HEK293 (cell line): ENCODE data around the gene KIF5A.

Experiments used
- CTCF ChIA-PET: fragments of 350-600 bp; formaldehyde crosslinking; extraction: SDS; loops from one replicate; lab custom pipeline; 2021; ENCODE audit warnings: antibody characterized with exemption; lab: Yijun Ruan, JAX
- POLR2A ChIA-PET: fragments of 300-600 bp; formaldehyde crosslinking; extraction: SDS; loops from one replicate; lab custom pipeline; 2020; ENCODE audit warnings: antibody characterized with exemption, inconsistent platforms; lab: Yijun Ruan, JAX
- H3K27ac ChIP-seq: fragments of 200-500 bp; sonication (Bioruptor generic); 2 replicates; pipeline ENCODE4 v1.5.1; 2014; ENCODE audit warnings: low read depth, low read length, control low read depth, inconsistent platforms; ENCODE audit errors: extremely low read depth
- H3K36me3 ChIP-seq, 2 experiments: fragments of 200-500 bp in 1 of 2; sonication (Bioruptor generic) in 1 of 2; 1 replicate in 1 of 2; 2 replicates in 1 of 2; pipeline ENCODE4 v1.5.1; 2014 to 2017; ENCODE audit warnings: inconsistent platforms in 2 of 2, low read length in 2 of 2; ENCODE audit not compliant: control insufficient read depth in 2 of 2, insufficient read depth in 1 of 2
- H3K4me1 ChIP-seq: fragments of 200-500 bp; sonication (Bioruptor generic); 2 replicates; pipeline ENCODE4 v1.5.1; 2014; ENCODE audit warnings: mild to moderate bottlenecking, low read length, inconsistent platforms; ENCODE audit not compliant: control insufficient read depth, insufficient read depth
- H3K4me3 ChIP-seq: 2 replicates; pipeline ENCODE4 v1.5.1; 2011; ENCODE audit warnings: low read depth, mild to moderate bottlenecking, control low read depth, low read length, moderate library complexity
- H3K9me3 ChIP-seq: fragments of 200-500 bp; sonication (Bioruptor generic); 2 replicates; pipeline ENCODE4 v1.5.1; 2014; ENCODE audit warnings: low read depth, low read length, inconsistent platforms; ENCODE audit not compliant: control insufficient read depth, insufficient read depth
- EGR2 ChIP-seq: fragments of 450-650 bp; formaldehyde crosslinking; IDR thresholded peaks from 2 replicates; pipeline ENCODE4 v1.5.1; 2016; ENCODE audit warnings: low read depth, missing biosample characterization, missing genetic modification characterization
- GLIS1 ChIP-seq: fragments of 450-650 bp; formaldehyde crosslinking; IDR thresholded peaks from 2 replicates; pipeline ENCODE4 v1.5.1; 2016; ENCODE audit warnings: missing biosample characterization, missing genetic modification characterization
- IKZF3 ChIP-seq: fragments of 450-650 bp; IDR thresholded peaks from 2 replicates; pipeline ENCODE4 v1.5.0; 2018; ENCODE audit warnings: missing biosample characterization, mild to moderate bottlenecking, missing genetic modification characterization, moderate library complexity
- MZF1 ChIP-seq: fragments of 450-650 bp; formaldehyde crosslinking; IDR thresholded peaks from 2 replicates; pipeline ENCODE4 v1.5.1; 2017; ENCODE audit warnings: missing biosample characterization, missing genetic modification characterization, borderline replicate concordance
- REPIN1 ChIP-seq: fragments of 450-650 bp; formaldehyde crosslinking; IDR thresholded peaks from 2 replicates; pipeline ENCODE4 v1.5.1; 2017; ENCODE audit warnings: missing biosample characterization, missing genetic modification characterization, low read depth
- SCRT2 ChIP-seq: fragments of 450-650 bp; formaldehyde crosslinking; IDR thresholded peaks from 2 replicates; pipeline ENCODE4 v1.5.1; 2016; ENCODE audit warnings: missing biosample characterization, missing genetic modification characterization
- ZFHX2 ChIP-seq: fragments of 450-650 bp; formaldehyde crosslinking; conservative IDR thresholded peaks from 2 replicates; pipeline ENCODE4 v1.5.1; 2016; ENCODE audit warnings: missing biosample characterization, missing genetic modification characterization
- ZNF157 ChIP-seq: fragments of 450-650 bp; formaldehyde crosslinking; IDR thresholded peaks from 2 replicates; pipeline ENCODE4 v1.5.1; 2016; ENCODE audit warnings: missing biosample characterization, missing genetic modification characterization
- ZNF19 ChIP-seq: fragments of 450-650 bp; formaldehyde crosslinking; IDR thresholded peaks from 2 replicates; pipeline ENCODE4; 2016; ENCODE audit warnings: missing biosample characterization, missing genetic modification characterization, low read depth
- ZNF23 ChIP-seq: fragments of 450-650 bp; formaldehyde crosslinking; IDR thresholded peaks from 2 replicates; pipeline ENCODE4 v1.5.1; 2016; ENCODE audit warnings: missing biosample characterization, missing genetic modification characterization, borderline replicate concordance
- TF ChIP-seq, protein P1 (sequence below): fragments of 450-650 bp; formaldehyde crosslinking; IDR thresholded peaks from 2 replicates; pipeline ENCODE4 v1.5.1; 2016; ENCODE audit warnings: missing biosample characterization, missing genetic modification characterization
- TF ChIP-seq, protein P2 (sequence below): sonication (generic); formaldehyde crosslinking; IDR thresholded peaks from 2 replicates; pipeline ENCODE4 v1.8.1; 2022; ENCODE audit warnings: mild to moderate bottlenecking, moderate library complexity, missing genetic modification reagents
- TF ChIP-seq, protein P3 (sequence below): fragments of 450-650 bp; formaldehyde crosslinking; IDR thresholded peaks from 2 replicates; pipeline ENCODE4 v1.5.1; 2016; ENCODE audit warnings: missing biosample characterization, missing genetic modification characterization

Gene KIF5A

DNA sequence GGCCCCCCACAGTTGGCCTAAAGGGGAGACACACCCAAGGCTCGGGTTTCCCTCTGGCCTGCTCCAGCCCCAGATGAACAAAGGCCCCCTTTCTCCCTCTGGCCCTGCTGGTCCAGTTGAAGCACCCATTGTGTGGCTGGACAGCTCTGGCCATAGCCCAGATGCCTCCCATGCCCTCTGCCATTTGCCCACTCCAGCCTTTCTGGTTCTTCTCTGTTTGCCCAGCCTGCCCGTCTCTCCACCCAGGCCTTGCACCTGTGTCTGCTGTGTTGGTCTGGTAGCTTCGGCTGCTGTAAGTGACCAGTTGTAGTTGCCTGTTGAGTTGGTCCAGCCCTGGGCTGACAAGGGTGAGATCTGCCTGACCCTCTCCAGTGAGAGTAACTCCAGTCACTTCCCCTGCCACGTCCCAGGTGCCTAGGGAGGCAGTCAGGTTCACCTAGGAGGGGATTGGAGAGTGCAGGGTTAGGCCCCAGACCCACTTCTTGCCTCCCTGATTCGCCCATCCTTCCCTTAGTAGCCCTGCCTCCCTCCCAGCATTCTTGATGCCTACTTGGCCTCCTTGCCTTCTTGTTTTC is 80.1 kb downstream of the KIF5A start:
- TF ChIP-seq, protein P1, sequence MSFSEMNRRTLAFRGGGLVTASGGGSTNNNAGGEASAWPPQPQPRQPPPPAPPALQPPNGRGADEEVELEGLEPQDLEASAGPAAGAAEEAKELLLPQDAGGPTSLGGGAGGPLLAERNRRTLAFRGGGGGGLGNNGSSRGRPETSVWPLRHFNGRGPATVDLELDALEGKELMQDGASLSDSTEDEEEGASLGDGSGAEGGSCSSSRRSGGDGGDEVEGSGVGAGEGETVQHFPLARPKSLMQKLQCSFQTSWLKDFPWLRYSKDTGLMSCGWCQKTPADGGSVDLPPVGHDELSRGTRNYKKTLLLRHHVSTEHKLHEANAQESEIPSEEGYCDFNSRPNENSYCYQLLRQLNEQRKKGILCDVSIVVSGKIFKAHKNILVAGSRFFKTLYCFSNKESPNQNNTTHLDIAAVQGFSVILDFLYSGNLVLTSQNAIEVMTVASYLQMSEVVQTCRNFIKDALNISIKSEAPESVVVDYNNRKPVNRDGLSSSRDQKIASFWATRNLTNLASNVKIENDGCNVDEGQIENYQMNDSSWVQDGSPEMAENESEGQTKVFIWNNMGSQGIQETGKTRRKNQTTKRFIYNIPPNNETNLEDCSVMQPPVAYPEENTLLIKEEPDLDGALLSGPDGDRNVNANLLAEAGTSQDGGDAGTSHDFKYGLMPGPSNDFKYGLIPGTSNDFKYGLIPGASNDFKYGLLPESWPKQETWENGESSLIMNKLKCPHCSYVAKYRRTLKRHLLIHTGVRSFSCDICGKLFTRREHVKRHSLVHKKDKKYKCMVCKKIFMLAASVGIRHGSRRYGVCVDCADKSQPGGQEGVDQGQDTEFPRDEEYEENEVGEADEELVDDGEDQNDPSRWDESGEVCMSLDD (tag by site-specific recombination): no peak
- TF ChIP-seq, protein P2, sequence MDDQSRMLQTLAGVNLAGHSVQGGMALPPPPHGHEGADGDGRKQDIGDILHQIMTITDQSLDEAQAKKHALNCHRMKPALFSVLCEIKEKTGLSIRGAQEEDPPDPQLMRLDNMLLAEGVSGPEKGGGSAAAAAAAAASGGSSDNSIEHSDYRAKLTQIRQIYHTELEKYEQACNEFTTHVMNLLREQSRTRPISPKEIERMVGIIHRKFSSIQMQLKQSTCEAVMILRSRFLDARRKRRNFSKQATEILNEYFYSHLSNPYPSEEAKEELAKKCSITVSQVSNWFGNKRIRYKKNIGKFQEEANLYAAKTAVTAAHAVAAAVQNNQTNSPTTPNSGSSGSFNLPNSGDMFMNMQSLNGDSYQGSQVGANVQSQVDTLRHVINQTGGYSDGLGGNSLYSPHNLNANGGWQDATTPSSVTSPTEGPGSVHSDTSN: no peak
- no peak for TF ChIP-seq GLIS1 (tag by site-specific recombination)
- TF ChIP-seq, all 188 proteins: peak for 0
- no peak overlapping the region for H3K27ac ChIP-seq
- POLR2A ChIA-PET: no interaction called here
- peaks cover 0 to 31% of the 10 kb centered on the region in 2 experiments; a peak in 1 of 3 replicates for H3K36me3 ChIP-seq
- H3K9me3 ChIP-seq: no peaks in the 10 kb centered on the region
- no peaks in the 10 kb centered on the region for H3K4me1 ChIP-seq
- no peak overlapping the region for H3K4me3 ChIP-seq
- CTCF ChIA-PET: interaction anchor here (0.6 to 1.7 kb wide), 6 partner anchors 8 to 566 kb away, joined by 3 to 11 read pairs (median 6); no protein-coding TSS in a partner anchor

DNA sequence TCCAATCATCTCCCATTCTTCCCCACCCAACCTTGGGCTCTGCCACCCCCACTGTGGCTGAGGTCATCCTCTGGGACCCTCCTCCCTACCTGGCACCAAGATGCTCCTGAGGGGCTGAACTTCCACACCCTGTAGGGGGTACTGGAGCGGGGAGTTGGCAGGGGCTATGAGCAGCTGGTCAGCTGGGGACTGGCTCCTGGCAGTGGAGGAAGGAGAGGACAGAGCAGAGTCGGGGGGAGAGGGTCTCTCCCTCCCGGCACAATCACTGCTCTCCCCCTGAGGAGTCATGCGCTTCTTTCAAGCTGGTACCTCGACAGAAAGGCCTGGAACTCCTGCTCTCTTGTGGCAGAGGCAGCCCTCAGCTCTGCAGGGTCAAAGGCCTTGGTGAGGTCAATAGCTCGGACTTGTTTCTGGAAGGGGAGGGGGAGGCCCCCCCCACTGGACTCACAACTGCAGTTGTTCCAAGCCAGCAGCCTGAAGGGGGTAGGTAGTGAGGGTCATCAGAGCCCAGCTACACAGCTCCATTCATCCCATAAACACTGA is 81.1 kb downstream of the KIF5A start:
- H3K36me3 ChIP-seq: peaks cover 0 to 22% of the 10 kb centered on the region in 2 experiments; a peak in 1 of 3 replicates
- H3K27ac ChIP-seq: no peak overlapping the region
- POLR2A ChIA-PET: interaction anchor here (1.2 kb wide), 1 partner anchor 20 kb away, joined by 3 read pairs; the partner anchor contains the start of gene ARHGEF25
- H3K4me3 ChIP-seq: no peak overlapping the region
- H3K9me3 ChIP-seq: no peaks in the 10 kb centered on the region
- CTCF ChIA-PET: interaction anchor here (0.6 to 1.7 kb wide), 6 partner anchors 9 to 55 kb away, joined by 3 to 11 read pairs (median 6); no protein-coding TSS in a partner anchor
- TF ChIP-seq IKZF3 (tag by site-specific recombination) (no peak), MZF1 (tag by site-specific recombination) (no peak)
- no peaks in the 10 kb centered on the region for H3K4me1 ChIP-seq

DNA sequence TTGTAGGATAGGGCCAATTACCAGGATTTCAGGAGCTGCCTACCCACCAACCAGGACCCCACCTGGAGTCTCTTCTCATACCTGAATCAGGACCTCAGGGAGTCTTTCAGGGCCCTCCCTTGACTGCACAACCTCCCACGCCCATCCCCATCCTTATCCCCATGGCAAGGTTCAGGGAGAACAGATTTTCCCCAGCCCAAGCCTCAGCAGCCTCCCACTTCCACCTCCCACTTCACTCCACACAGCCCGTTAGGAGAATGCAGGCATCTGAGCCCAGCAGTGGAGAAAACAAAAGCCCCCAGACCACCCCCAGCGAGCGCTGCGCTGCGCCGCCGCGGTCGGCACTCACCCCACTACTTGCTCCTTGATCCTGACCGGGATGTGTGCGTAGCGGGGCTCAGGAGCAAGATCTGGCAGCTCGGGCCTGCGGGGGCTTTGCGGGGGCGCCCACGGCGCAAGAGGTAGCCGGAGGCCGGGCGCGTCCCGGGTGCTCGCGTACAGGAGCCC is 81.8 kb downstream of the KIF5A start:
- no peaks in the 10 kb centered on the region for H3K4me1 ChIP-seq
- peak; percentile 84 for TF ChIP-seq ZFHX2 (tag by site-specific recombination)
- no peak for TF ChIP-seq SCRT2
- no peak for TF ChIP-seq REPIN1 (tag by site-specific recombination)
- TF ChIP-seq EGR2 (tag by site-specific recombination): peak; percentile 68
- TF ChIP-seq, protein P3, sequence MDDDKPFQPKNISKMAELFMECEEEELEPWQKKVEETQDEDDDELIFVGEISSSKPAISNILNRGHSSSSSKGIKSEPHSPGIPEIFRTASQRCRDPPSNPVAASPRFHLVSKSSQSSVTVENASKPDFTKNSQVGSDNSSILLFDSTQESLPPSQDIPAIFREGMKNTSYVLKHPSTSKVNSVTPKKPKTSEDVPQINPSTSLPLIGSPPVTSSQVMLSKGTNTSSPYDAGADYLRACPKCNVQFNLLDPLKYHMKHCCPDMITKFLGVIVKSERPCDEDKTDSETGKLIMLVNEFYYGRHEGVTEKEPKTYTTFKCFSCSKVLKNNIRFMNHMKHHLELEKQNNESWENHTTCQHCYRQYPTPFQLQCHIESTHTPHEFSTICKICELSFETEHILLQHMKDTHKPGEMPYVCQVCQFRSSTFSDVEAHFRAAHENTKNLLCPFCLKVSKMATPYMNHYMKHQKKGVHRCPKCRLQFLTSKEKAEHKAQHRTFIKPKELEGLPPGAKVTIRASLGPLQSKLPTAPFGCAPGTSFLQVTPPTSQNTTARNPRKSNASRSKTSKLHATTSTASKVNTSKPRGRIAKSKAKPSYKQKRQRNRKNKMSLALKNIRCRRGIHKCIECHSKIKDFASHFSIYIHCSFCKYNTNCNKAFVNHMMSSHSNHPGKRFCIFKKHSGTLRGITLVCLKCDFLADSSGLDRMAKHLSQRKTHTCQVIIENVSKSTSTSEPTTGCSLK (tag by site-specific recombination): no peak
- no peak for TF ChIP-seq ZNF157
- no peak for TF ChIP-seq ZNF23 (tag by site-specific recombination)
- no peak for TF ChIP-seq ZNF19
- no peaks in the 10 kb centered on the region for H3K9me3 ChIP-seq
- ChIA-PET CTCF (interaction anchor here (0.6 to 1.7 kb wide), 4 partner anchors 9 to 86 kb away, joined by 3 to 9 read pairs (median 3); no protein-coding TSS in a partner anchor), POLR2A (interaction anchor here (0.6 to 1.2 kb wide), 2 partner anchors 20 to 44 kb away, joined by 3 to 4 read pairs; partner anchors contain the start of gene ARHGEF25)
- no peak overlapping the region for H3K4me3 ChIP-seq
- no peak overlapping the region for H3K27ac ChIP-seq
- peaks cover 0 to 16% of the 10 kb centered on the region in 2 experiments; a peak in 1 of 3 replicates for H3K36me3 ChIP-seq
